A204.1 (cell line): ENCODE measurements around the gene LMO1.

Source experiments
- FAIRE-seq: peaks from 2 replicates; lab custom pipeline; 2012; peaks lifted over from hg19 to GRCh38; lab: Jason Lieb, UNC

LMO1 gene

DNA sequence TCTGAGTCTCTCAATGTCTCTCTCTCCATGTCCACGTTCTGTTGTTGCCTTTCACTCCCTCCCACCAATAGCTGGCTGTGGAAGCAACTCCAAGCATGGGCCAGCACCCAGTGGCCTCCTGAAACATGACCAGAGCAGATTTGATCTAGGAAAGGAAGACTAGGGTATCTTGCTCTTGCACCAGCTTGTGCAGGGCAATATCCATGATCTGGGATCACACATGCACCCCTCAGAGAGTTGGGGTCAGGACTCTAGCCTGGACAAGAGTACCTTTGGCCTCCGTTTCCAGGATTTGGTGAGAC, 60.3 kb downstream of the LMO1 start:
- no peak for FAIRE-seq

DNA sequence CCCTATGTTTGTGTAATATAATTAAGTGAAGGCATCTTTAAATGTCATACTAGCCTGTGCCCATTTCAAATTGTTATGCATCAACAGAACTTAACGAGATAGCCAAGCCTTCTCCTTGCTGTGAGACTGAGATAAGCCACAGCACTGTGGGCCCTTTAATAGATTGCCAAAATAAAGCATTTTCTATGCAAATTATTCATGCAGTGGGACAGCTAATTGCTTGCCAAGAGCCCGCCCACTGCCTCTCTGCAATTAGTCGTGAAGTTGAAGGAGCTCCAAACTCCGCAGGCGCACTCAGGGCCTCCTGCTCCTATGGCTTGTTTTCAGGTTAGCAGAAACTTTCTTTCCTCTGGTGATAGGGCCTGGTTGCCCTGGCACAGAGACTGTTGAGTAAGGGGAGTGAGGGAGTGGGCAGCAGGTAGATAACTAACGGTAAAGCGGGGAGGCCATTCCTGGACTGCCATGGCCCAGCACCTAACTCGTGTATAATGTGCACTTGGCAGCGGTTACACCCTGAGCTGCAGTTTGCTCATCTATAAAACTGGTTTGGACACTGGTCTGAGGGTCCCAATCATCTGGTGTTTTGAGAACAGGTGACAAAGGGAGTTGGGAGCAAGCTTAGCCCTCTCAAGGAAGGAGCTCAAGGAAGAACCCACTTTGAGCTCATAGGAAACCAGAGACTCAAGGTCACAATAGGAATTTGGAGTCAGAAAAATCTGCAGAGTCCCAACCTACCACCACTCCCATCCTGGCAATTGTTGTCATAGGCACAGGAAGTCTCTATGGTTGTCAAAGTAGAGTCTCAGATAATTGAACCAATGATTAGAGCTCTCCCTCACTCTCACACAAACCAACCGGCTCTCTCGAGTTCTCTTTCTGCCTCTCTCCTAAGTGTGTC, 60.9 kb downstream of the LMO1 start:
- no peak for FAIRE-seq

DNA sequence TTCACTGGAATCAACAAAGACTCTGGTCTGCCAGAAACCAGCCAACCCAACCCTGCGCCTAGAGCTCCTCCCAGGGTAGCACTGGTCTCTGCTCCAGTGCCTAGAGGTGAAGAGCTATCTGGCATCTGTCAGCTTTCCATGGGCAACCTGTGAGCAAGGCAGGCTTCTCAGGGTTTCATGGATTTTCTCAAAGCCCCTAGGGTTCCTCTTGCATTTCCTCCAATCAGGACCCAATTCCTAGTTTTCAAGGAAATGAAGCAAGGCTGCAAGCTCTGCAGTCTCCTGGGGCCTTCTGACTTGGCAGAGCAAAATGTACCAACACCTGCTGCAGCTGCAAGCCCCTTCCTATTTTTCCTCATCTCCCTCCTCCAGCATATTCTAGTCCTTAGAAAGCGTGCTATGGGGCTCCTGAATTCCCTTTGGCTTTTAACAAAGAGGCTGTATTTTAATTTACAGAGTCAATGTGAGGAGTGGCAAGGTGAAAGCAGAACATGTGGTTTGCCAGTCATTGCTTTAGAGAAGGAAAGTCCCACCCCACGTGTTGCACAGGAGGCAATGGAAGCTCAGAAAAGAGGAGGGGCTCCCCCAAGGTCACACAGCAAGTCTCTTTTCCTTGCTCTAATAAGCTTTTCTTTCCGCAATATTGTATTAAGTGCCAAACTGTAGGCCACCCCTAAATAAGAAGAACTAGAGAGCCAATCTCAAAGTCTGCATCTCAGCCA, 61.9 kb downstream of the LMO1 start:
- no peak for FAIRE-seq

DNA sequence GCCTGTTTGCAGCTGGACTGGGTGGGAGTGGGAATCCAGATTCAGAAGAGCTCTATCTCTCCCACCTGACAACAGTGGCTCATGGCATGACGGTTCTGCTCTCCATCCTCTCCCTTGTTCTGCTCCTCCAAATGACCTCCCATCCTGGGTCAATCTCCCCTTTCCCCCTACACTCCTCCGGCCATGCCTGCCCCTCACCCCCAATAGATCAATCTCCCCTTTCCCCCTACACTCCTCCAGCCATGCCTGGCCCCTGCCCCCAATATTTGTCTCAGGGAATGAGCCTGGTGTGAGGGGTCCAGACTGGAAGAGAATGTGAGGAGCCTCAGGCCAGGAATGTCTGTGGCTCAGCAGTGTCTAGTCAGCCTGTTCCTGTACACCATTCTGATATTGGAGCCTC, 64.0 kb downstream of the LMO1 start:
- FAIRE-seq, result no peak

DNA sequence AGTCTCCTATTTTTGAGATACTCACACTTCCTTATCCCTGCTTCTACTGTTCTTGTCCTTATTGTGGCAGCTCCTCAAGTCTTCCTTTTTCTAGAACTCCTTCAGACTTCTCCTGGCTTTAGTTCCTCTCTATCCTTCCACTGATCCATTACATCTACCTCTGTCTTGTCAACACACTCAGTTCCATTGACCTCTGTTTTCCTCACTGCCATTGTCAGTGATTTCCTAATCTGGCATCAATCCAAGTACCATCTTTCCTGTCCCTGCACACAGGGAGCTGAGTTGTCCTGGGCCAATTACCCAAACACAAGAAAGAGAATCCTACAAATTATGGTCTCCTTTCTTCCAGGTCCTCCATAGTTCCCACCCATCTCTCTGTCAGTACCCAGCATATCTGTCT, 66.9 kb downstream of the LMO1 start:
- FAIRE-seq, result no peak

DNA sequence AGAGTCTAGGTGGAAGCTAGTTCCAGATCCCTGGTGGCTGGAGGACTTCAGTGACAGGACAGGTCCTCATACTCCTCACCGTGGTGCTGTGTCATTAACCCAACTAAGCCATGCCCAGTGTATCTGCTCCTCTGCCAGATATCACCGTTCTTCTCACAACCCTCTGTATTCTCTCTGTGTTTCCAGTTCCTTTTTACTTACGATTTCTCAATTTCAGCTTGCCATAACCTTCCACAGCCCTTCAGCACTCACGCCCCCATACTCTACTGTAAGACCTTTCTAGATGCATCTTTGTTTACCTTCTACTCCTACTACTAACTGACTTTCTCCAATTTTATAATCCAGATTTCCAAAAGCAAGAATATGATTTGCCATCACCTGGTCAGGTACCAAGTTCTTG, 68.7 kb downstream of the LMO1 start:
- no peak for FAIRE-seq

DNA sequence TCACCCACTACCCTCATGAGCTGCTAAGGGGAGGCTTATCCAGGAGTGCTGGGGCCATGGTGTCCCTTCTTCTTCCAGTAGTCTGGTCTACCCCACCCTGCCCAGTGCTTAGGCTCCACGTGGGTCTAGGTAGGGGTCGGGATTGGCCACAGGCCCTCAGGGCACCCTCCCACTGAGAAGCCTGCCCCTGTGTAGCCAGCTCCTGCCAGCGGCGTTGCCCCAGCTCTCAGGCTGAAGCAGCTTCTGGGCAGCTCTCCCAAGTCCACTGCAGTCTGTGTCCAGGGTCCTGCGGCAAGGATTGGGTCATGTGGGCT, 70.8 kb downstream of the LMO1 start:
- FAIRE-seq, result no peak

DNA sequence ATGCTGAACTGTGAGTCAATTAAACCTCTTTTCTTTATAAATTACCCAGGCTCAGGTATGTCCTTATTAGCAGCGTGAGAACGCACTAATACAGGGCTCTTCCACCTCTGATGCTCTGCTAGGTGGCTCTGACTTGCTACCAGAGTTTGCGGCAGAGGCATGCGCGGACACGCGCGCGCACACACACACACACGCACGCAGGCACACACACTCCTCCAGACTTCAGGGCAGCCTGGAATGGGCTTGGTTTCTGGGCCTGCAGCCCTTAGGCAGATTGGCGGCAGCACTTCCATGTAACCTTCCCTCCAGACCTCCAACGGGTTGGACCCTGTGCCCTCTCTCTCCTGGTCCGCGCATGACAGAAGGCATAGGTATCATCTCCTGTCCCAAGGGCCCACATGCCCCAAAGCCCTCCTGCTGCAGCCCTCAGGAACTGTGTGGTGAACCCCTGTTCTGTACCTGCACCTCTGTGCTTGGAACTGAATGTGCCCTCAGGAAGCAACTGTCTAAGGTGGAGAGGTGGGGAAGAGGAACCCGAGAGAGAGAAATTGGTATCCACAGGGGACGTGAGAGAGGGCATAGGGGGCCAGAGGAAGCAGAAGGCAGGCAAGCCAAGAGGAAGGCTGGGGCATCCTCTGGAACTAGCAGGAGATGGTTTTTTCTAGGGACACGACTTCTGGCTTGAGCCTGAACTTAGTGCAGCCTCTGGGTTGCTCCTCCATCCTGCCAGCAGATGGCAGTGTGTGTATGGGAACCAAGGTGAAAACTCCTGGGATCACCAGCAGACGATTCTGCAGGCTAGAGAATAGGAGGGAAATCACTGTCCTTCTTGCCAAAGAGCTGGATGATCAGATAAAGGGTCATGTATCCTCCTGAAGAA, 71.4 kb downstream of the LMO1 start:
- FAIRE-seq, result no peak

DNA sequence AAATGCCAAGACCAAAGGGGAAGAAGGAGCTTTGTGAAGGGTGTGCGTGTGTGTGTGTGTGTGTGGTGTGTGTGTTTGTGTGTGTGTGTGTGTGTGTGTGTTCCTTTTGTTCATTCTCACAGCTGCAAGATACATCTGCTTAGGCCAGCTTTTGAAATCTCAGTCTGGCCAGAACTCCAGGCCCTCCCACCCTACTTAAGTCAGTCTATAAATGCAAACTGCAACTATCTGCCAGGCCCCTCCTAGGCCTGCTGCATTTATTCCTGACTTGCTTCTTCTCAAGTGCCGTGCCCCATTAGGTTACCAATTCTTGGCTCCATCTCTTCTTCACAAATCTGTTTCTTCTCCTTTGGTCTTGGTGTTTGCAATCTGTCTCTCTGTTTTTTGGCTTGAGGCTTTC, 73.2 kb downstream of the LMO1 start:
- no peak for FAIRE-seq

DNA sequence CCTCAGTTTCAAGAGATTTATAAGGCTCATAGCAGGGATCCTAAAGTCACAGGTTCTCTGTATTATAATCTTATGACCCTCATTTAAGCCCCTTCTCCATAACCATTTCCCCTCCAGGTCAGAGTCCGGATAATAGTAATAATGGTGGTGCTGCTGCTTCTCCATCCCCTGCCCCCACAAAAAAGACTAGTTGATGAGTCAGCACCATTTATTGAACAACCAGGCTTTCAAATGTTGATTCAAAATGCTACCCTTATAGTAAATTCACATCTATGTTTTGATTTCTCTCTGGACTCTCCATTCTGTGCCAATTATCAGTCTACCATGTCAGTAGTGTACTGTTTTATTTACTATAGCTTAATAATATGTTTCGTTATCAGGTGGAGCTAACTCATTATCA, 77.2 kb downstream of the LMO1 start:
- no peak for FAIRE-seq

DNA sequence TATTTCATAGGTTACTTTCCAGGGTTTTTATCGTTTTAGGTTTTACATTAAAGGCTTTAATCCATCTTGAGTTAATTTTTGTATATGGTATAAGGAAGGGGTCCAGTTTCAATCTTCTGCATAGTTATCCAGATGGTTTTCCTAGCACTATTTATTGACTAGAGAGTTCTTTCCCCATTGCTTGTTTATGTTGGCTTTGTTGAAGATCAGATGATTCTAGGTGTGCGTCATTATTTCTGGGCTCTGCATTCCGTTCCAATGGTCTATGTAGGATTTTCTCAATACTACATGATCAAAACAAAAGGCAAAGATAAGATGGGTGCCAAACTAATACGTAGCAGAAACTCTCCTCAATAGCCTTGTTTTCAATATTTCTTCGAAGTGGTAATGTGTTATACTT, 80.6 kb downstream of the LMO1 start:
- no peak for FAIRE-seq

DNA sequence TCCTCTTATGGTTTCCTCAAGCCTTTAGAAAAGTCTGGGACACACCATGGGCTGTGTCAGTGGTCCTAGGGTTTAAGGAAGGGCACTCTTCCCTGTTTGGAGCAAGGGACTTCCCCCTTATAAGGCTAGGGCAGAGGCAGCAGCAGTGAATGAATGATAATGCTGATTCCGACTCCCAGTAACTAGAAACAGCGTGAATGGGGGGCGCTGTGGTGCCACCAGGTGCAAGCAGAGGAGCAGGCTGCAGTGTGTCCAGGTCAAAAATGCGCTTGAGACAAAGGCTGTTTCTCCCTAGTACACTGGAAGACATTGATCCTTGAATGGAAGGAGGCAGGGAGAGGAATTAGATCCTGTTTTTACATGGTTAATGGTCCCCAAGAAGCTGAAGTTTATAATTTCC, 83.2 kb downstream of the LMO1 start:
- FAIRE-seq, result no peak

DNA sequence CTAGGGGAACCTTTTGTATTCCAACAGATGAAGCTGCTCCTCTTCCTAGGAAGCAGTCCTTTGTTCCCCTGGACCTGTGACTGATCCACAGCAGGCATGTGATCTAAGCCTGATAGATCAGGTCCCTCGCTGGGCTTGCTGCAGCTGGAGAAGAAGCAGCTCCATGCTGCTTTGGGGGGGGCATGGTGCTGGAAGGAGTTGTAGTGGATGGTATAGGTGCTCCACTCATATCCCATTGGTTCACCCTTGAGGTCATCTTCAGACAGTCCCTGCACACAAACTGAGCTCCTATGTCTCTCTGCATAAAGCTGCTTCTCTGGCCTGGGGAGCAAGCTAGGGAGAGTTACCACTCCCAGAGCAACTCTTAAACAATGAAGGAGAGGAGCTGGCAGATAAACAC, 85.4 kb downstream of the LMO1 start:
- FAIRE-seq, result no peak

DNA sequence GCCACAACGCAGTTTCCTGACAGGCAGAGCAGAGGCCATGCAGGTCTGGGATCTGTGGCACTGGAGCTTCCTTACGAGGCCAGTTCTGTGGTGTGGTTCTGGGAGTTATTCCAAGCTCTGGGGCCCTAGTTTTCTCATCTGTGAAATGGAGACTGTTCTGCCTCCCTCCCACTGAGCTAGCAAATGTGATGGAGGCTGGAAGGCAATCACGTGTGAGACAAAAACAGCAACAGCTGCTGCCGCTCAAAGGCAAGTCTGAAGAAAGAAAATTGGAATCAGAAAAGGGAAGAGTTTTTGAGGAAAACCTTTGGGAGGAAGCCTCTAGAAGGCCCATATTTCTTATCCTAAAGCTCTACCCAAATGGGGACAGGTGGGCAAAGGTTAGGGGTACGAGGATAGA, 86.5 kb downstream of the LMO1 start:
- FAIRE-seq, result no peak
